GM12801 (cell line): ENCODE measurements around the gene DIDO1.

Experiments used
- TF ChIP-seq, protein P1 (sequence below): IDR thresholded peaks from one replicate; pipeline ENCODE4 v1.5.1; 2011; ENCODE audit warnings: control low read depth; ENCODE audit not compliant: insufficient read length; ENCODE audit errors: extremely low read depth

The DIDO1 gene

DNA sequence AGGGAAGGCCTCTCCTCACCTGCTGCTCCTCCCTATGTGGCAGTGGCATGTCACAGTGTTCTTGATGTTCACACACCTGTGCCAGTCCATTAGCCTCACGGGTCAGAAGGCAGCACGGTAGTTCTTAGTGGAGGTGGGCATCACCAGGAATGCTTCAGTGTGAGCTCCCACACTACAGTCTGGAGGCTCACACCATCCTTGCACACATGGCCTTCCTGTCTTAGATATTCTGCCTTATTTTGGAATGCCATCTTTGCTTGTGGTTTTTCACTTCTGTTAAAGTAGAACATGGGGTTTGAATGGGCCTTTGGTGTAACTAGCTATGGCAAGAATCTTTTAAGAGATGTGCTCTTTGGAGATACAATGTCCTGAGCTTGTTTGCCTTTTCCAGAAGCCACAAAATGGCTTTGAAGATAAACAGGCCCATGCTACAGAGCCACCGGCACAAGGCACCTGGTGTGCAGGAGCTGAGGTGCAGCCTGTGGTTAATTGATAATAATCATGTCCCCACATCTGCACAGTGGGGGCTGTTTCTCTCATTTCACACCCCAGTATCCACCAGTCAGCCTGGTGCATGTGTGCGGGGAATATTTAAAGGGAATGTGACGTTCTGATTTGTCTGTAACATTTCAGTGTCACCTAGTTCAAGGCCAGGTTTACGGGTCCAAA lies 23.0 kb upstream of the DIDO1 start:
- TF ChIP-seq, protein P1, sequence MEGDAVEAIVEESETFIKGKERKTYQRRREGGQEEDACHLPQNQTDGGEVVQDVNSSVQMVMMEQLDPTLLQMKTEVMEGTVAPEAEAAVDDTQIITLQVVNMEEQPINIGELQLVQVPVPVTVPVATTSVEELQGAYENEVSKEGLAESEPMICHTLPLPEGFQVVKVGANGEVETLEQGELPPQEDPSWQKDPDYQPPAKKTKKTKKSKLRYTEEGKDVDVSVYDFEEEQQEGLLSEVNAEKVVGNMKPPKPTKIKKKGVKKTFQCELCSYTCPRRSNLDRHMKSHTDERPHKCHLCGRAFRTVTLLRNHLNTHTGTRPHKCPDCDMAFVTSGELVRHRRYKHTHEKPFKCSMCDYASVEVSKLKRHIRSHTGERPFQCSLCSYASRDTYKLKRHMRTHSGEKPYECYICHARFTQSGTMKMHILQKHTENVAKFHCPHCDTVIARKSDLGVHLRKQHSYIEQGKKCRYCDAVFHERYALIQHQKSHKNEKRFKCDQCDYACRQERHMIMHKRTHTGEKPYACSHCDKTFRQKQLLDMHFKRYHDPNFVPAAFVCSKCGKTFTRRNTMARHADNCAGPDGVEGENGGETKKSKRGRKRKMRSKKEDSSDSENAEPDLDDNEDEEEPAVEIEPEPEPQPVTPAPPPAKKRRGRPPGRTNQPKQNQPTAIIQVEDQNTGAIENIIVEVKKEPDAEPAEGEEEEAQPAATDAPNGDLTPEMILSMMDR: no peak

- TF ChIP-seq, protein P1: no peak
Observed at GRCh38 chr20:62947532-62948300, 21.4 kb upstream of the DIDO1 start.

GRCh38 chr20:62946918-62947317 lies 20.6 kb upstream of the DIDO1 start:
- TF ChIP-seq, protein P1: no peak

GRCh38 chr20:62945771-62946339 lies 19.6 kb upstream of the DIDO1 start:
- TF ChIP-seq, protein P1: no peak

DNA sequence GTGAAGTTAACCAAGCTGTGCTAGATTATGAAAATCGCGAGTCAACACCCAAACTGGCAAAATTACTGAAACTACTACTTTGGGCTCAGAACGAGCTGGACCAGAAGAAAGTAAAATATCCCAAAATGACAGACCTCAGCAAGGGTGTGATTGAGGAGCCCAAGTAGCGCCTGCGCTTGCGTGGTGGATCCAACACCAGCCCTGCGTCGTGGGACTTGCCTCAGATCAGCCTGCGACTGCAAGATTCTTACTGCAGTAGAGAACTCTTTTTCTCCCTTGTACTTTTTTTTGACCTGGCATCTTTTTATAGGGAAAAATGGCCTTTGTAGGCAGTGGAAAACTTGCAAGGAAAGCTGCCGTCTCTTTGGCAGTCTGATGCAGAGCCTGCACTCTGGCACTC lies 18.4 kb upstream of the DIDO1 start:
- TF ChIP-seq, protein P1: no peak

GRCh38 chr20:62944184-62944583 lies 17.9 kb upstream of the DIDO1 start:
- TF ChIP-seq, protein P1: no peak

DNA sequence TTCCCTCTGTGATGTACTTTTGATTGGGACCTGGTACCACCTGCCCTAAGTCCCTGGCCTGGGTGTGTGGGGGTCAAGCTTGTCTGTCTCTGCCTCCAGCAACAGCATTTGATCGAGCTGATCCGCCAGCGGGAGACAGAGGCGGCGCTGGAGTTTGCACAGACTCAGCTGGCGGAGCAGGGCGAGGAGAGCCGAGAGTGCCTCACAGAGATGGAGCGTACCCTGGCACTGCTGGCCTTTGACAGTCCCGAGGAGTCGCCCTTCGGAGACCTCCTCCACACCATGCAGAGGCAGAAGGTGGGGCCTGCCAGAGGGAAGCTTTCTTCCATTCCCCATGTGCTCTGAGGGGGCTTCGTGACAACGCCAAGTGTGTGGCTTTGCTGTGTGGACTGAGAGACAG lies 17.1 kb upstream of the DIDO1 start:
- TF ChIP-seq, protein P1: no peak
